LNCaP clone FGC (cell line): ENCODE results near the gene TBX21.
A peak's percentile ranks its signal among the peaks of the same experiment; 100 is the strongest.

Experiments used
- DNase-seq: peaks from one replicate; pipeline ENCODE4 v3.0.0-alpha.2; 2011; ENCODE audit warnings: low read depth
- H3K4me3 ChIP-seq: 2 replicates; pipeline ENCODE4 v1.5.1; 2011; ENCODE audit warnings: mild to moderate bottlenecking, low read depth, low read length, control low read depth
- TF ChIP-seq, protein P1 (sequence below): IDR thresholded peaks from 2 replicates; pipeline ENCODE4 v1.5.1; 2012; ENCODE audit warnings: mild to moderate bottlenecking; ENCODE audit not compliant: control insufficient read depth, insufficient read depth; ENCODE audit errors: extremely low read depth

The TBX21 gene, protein sequence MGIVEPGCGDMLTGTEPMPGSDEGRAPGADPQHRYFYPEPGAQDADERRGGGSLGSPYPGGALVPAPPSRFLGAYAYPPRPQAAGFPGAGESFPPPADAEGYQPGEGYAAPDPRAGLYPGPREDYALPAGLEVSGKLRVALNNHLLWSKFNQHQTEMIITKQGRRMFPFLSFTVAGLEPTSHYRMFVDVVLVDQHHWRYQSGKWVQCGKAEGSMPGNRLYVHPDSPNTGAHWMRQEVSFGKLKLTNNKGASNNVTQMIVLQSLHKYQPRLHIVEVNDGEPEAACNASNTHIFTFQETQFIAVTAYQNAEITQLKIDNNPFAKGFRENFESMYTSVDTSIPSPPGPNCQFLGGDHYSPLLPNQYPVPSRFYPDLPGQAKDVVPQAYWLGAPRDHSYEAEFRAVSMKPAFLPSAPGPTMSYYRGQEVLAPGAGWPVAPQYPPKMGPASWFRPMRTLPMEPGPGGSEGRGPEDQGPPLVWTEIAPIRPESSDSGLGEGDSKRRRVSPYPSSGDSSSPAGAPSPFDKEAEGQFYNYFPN

GRCh38 chr17:47733047-47733673 lies at the start of gene TBX21:
Gene TBX21, plus strand, starts transcription at chr17:47733236. Its CDS starts 219 bp downstream, at chr17:47733455.
- no peak within 1 kb of the TSS for H3K4me3 ChIP-seq
- TF ChIP-seq, protein P1, sequence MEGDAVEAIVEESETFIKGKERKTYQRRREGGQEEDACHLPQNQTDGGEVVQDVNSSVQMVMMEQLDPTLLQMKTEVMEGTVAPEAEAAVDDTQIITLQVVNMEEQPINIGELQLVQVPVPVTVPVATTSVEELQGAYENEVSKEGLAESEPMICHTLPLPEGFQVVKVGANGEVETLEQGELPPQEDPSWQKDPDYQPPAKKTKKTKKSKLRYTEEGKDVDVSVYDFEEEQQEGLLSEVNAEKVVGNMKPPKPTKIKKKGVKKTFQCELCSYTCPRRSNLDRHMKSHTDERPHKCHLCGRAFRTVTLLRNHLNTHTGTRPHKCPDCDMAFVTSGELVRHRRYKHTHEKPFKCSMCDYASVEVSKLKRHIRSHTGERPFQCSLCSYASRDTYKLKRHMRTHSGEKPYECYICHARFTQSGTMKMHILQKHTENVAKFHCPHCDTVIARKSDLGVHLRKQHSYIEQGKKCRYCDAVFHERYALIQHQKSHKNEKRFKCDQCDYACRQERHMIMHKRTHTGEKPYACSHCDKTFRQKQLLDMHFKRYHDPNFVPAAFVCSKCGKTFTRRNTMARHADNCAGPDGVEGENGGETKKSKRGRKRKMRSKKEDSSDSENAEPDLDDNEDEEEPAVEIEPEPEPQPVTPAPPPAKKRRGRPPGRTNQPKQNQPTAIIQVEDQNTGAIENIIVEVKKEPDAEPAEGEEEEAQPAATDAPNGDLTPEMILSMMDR = peak; percentile 6; the same call in 1 of the 2 replicates
- no peak for DNase-seq

DNA sequence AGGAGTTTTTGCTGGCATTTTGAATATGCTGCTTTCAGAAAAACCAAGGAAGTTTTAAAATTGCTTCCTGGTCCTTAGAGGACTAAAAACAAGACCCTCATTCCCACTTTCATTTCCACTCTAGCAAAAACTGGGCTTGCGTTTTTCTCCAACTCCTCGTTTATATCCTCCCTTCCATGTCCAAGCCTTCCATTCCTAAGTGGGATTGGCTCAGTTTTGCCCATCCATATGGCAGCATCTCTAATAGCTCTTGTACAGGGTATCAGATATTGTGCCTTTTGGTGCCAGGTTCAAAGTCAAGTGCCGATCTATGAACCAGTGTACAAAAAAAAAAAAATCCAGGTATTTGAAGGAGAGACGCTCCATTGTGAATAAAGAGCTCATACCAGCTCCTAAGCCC lies 49.0 kb upstream of the TBX21 start:
- TF ChIP-seq, protein P1 = no peak
- no peak overlapping the region for H3K4me3 ChIP-seq
- no peak for DNase-seq

- no peak for DNase-seq
- H3K4me3 ChIP-seq = no peak overlapping the region
- TF ChIP-seq, protein P1 = no peak
These were observed 48.4 kb upstream of the TBX21 start for GRCh38 chr17:47684535-47685193.

GRCh38 chr17:47685556-47686275 lies 47.3 kb upstream of the TBX21 start:
- DNase-seq = no peak
- no peak overlapping the region for H3K4me3 ChIP-seq
- TF ChIP-seq, protein P1 = no peak

- DNase-seq = no peak
- TF ChIP-seq, protein P1 = no peak
- no peak overlapping the region for H3K4me3 ChIP-seq
These were observed 46.8 kb upstream of the TBX21 start for GRCh38 chr17:47686276-47686635.

DNA sequence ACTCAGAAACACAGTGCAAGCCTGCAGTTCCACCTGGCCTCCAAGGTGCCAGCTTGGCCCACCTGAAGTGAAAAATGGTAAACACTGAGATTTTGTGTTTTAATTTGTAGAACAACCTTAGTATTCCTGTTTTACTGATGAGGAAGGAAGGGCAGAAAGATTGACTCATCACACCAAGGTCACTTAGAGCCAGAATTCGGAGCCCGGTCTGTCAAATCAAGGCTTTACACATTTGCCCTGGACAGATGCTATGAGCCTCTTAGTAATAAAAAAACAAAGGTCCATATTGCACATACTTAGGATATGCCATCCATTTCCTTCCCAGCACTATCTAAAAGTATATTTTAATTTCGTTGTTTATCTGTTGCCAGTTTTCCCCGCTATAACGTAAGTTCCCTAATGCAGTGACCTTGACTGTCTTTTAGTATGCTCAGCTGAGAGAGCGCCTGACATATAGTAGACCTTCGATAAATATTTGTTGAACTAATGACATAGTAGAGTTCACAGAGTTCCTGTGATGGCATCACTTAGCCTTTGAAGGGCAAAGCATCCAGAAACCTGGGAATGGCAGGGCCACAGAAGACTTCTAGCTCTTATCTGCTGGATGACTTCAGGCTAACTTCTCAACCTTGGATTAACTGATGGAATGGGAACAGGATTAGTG lies 46.2 kb upstream of the TBX21 start:
- TF ChIP-seq, protein P1 = no peak
- no peak overlapping the region for H3K4me3 ChIP-seq
- no peak for DNase-seq
